Measurements from ENCODE around the gene CELF2. TPM values are rescaled to one million over a fixed set of nuclear protein-coding genes. Genes with fewer than 3 reads are reported as not detected.

The CELF2 gene
- total and polyA plus RNA-seq, 2 experiments from 2014 or later, result 16.6 to 26.9 TPM

- no peak overlapping the region for H3K4me2 ChIP-seq
- H3K9me3 ChIP-seq (ENCODE audit: low read depth), result no peaks in the 10 kb centered on the region
- no peaks in the 10 kb centered on the region for H3K36me3 ChIP-seq (replicated peaks; ENCODE audit: insufficient read depth, low read depth)
- no peak overlapping the region for H2AFZ ChIP-seq
- H3K4me1 ChIP-seq (ENCODE audit: insufficient read depth), result no peaks in the 10 kb centered on the region
- DNase-seq (ENCODE audit: low spot score), result no peak
- 97% methylated on average over 8 of the region's 8 CpGs for WGBS (ENCODE audit: low lambda C conversion rate, missing lambda C conversion rate)
- H3K4me3 ChIP-seq, result no peak overlapping the region
- no peaks in the 10 kb centered on the region for H3K27me3 ChIP-seq
- no peaks in the 10 kb centered on the region for H3K9me2 ChIP-seq (replicated peaks; ENCODE audit: insufficient read depth)
- TF ChIP-seq EZH2 (IDR thresholded peaks at IDR 0.05; ENCODE audit: borderline replicate concordance), result no peak
- no peak for TF ChIP-seq EZH2phosphoT487 (IDR thresholded peaks at IDR 0.05; ENCODE audit: low read depth, severe bottlenecking, unreplicated experiment)
- TF ChIP-seq CTCF (IDR thresholded peaks at IDR 0.05; ENCODE audit: poor library complexity), result no peak
- H3K27ac ChIP-seq, result no peak overlapping the region
- no peaks in the 10 kb centered on the region for H3K79me2 ChIP-seq
- no peaks in the 10 kb centered on the region for H4K20me1 ChIP-seq (ENCODE audit: insufficient read depth, poor library complexity, severe bottlenecking)
Observed at GRCh38 chr10:11208243-11208642, 190.6 kb downstream of the CELF2 start.

GRCh38 chr10:11208908-11209829 is 191.5 kb downstream of the CELF2 start:
- Histone ChIP-seq H3K36me3 (replicated peaks; ENCODE audit: insufficient read depth, low read depth) (no peaks in the 10 kb centered on the region), H4K20me1 (ENCODE audit: insufficient read depth, poor library complexity, severe bottlenecking) (no peaks in the 10 kb centered on the region), H3K9me3 (ENCODE audit: low read depth) (no peaks in the 10 kb centered on the region), H3K9me2 (replicated peaks; ENCODE audit: insufficient read depth) (no peaks in the 10 kb centered on the region), H3K4me3 (no peak overlapping the region), H2AFZ (no peak overlapping the region), H3K27me3 (no peaks in the 10 kb centered on the region), H3K27ac (no peak overlapping the region), H3K4me1 (ENCODE audit: insufficient read depth) (no peaks in the 10 kb centered on the region), H3K79me2 (no peaks in the 10 kb centered on the region), H3K4me2 (no peak overlapping the region)
- DNase-seq (ENCODE audit: low spot score), result no peak
- TF ChIP-seq EZH2 (IDR thresholded peaks at IDR 0.05; ENCODE audit: borderline replicate concordance) (no peak), CTCF (IDR thresholded peaks at IDR 0.05; ENCODE audit: poor library complexity) (no peak), EZH2phosphoT487 (IDR thresholded peaks at IDR 0.05; ENCODE audit: low read depth, severe bottlenecking, unreplicated experiment) (no peak)
- 92% methylated on average over 13 of the region's 13 CpGs for WGBS (ENCODE audit: low lambda C conversion rate, missing lambda C conversion rate)

GRCh38 chr10:11209830-11210181 is 192.1 kb downstream of the CELF2 start:
- 92% methylated on average over 6 of the region's 6 CpGs for WGBS (ENCODE audit: low lambda C conversion rate, missing lambda C conversion rate)
- Histone ChIP-seq H2AFZ (no peak overlapping the region), H3K36me3 (replicated peaks; ENCODE audit: insufficient read depth, low read depth) (no peaks in the 10 kb centered on the region), H3K4me2 (no peak overlapping the region), H4K20me1 (ENCODE audit: insufficient read depth, poor library complexity, severe bottlenecking) (no peaks in the 10 kb centered on the region), H3K79me2 (no peaks in the 10 kb centered on the region), H3K9me2 (replicated peaks; ENCODE audit: insufficient read depth) (no peaks in the 10 kb centered on the region), H3K27ac (no peak overlapping the region), H3K4me1 (ENCODE audit: insufficient read depth) (no peaks in the 10 kb centered on the region), H3K4me3 (no peak overlapping the region), H3K9me3 (ENCODE audit: low read depth) (no peaks in the 10 kb centered on the region), H3K27me3 (no peaks in the 10 kb centered on the region)
- no peak for DNase-seq (ENCODE audit: low spot score)
- TF ChIP-seq CTCF (IDR thresholded peaks at IDR 0.05; ENCODE audit: poor library complexity) (no peak), EZH2phosphoT487 (IDR thresholded peaks at IDR 0.05; ENCODE audit: low read depth, severe bottlenecking, unreplicated experiment) (no peak), EZH2 (IDR thresholded peaks at IDR 0.05; ENCODE audit: borderline replicate concordance) (no peak)

Data from hepatocyte (in vitro differentiated cells).